ENCODE results near the gene ZNF529.

The ZNF529 gene

GRCh38 chr19:36497001-36497400, 76.1 kb downstream of the ZNF529 start:
- H3K4me1 ChIP-seq (ENCODE audit: low read depth, poor library complexity, severe bottlenecking): no peaks in the 10 kb centered on the region
- no peaks in the 10 kb centered on the region for H3K27me3 ChIP-seq (ENCODE audit: insufficient read depth, low read depth)
- no peak overlapping the region for H3K4me2 ChIP-seq
- no peak overlapping the region for H3K4me3 ChIP-seq (IDR thresholded peaks at IDR 0.05; ENCODE audit: insufficient read depth, low read depth, low read length)
- TF ChIP-seq CTCF (conservative IDR thresholded peaks at IDR 0.05; ENCODE audit: low read depth, low read length): no peak
- no peaks in the 10 kb centered on the region for H3K79me2 ChIP-seq (ENCODE audit: insufficient read depth, low read depth)
- no peak overlapping the region for H3K9ac ChIP-seq
- H3K36me3 ChIP-seq (ENCODE audit: insufficient read depth): no peaks in the 10 kb centered on the region
- no peak overlapping the region for H2AFZ ChIP-seq (ENCODE audit: low read depth)
- no peaks in the 10 kb centered on the region for H4K20me1 ChIP-seq (ENCODE audit: insufficient read depth)
- no peak overlapping the region for H3K27ac ChIP-seq

Data from KMS-11 (cell line).